ENCODE data around the gene TROAP. TPM values are rescaled to one million over a fixed set of nuclear protein-coding genes. Genes with fewer than 3 reads are reported as not detected.
A peak's percentile ranks its signal among the peaks of the same experiment; 100 is the strongest.

TROAP gene
- total RNA-seq, 1 donor from 2014 or later = 0.66 TPM

GRCh38 chr12:49348781-49349180 is 25.7 kb downstream of the TROAP start:
- Histone ChIP-seq H3K9me3 (replicated peaks) (no peaks in the 10 kb centered on the region), H3K27me3 (ENCODE audit: low read depth) (peaks cover 100% of the 10 kb centered on the region), H3K4me1 (peaks cover 40% of the 10 kb centered on the region), H3K27ac (replicated peaks) (no peak overlapping the region), H3K36me3 (no peaks in the 10 kb centered on the region), H3K4me3 (no peak overlapping the region)
- DNase-seq = no peak
- intact Hi-C loops (cut with micrococcal nuclease) = no loop called here
- TF ChIP-seq CTCF (IDR thresholded peaks at IDR 0.05; ENCODE audit: borderline replicate concordance) = no peak

- H3K27me3 ChIP-seq (ENCODE audit: low read depth) = peaks cover 99% of the 10 kb centered on the region
Measured at GRCh38 chr12:49349266-49349665, 26.2 kb downstream of the TROAP start.

GRCh38 chr12:49352351-49352750 is 29.3 kb downstream of the TROAP start:
- no peak overlapping the region for H3K27ac ChIP-seq (replicated peaks)
- no peak overlapping the region for H3K4me3 ChIP-seq
- no peak for TF ChIP-seq CTCF (IDR thresholded peaks at IDR 0.05; ENCODE audit: borderline replicate concordance)
- H3K36me3 ChIP-seq = no peaks in the 10 kb centered on the region
- intact Hi-C loops (cut with micrococcal nuclease) = no loop called here
- peaks cover 10% of the 10 kb centered on the region for H3K4me1 ChIP-seq
- peaks cover 85% of the 10 kb centered on the region for H3K27me3 ChIP-seq (ENCODE audit: low read depth)
- H3K9me3 ChIP-seq (replicated peaks) = no peaks in the 10 kb centered on the region
- no peak for DNase-seq

More at GRCh38 chr12:49349266-49349665, 26.2 kb downstream of the TROAP start:
- TF ChIP-seq CTCF (IDR thresholded peaks at IDR 0.05; ENCODE audit: borderline replicate concordance) = no peak
- Histone ChIP-seq H3K4me3 (no peak overlapping the region), H3K36me3 (no peaks in the 10 kb centered on the region), H3K27ac (replicated peaks) (no peak overlapping the region), H3K4me1 (peaks cover 38% of the 10 kb centered on the region), H3K9me3 (replicated peaks) (no peaks in the 10 kb centered on the region)
- intact Hi-C loops (cut with micrococcal nuclease) = no loop called here
- no peak for DNase-seq

GRCh38 chr12:49355913-49356312 is 32.9 kb downstream of the TROAP start:
- peaks cover 57% of the 10 kb centered on the region for H3K27me3 ChIP-seq (ENCODE audit: low read depth)
- no peaks in the 10 kb centered on the region for H3K36me3 ChIP-seq
- no peak for DNase-seq
- no peak overlapping the region for H3K27ac ChIP-seq (replicated peaks)
- H3K4me3 ChIP-seq = no peak overlapping the region
- no peaks in the 10 kb centered on the region for H3K9me3 ChIP-seq (replicated peaks)
- no peak for TF ChIP-seq CTCF (IDR thresholded peaks at IDR 0.05; ENCODE audit: borderline replicate concordance)
- intact Hi-C loops (cut with micrococcal nuclease) = no loop called here
- H3K4me1 ChIP-seq = no peaks in the 10 kb centered on the region

GRCh38 chr12:49357103-49357678 is 34.1 kb downstream of the TROAP start:
- H3K9me3 ChIP-seq (replicated peaks) = no peaks in the 10 kb centered on the region
- peak; percentile 48 for TF ChIP-seq CTCF (IDR thresholded peaks at IDR 0.05; ENCODE audit: borderline replicate concordance)
- no peak overlapping the region for H3K4me3 ChIP-seq
- no peak for DNase-seq
- intact Hi-C loops (cut with micrococcal nuclease) = no loop called here
- peaks cover 44% of the 10 kb centered on the region for H3K27me3 ChIP-seq (ENCODE audit: low read depth)
- H3K4me1 ChIP-seq = no peaks in the 10 kb centered on the region
- no peak overlapping the region for H3K27ac ChIP-seq (replicated peaks)
- no peaks in the 10 kb centered on the region for H3K36me3 ChIP-seq

Measured in left ventricle myocardium inferior (tissue), 1 donor.